H54 (cell line): ENCODE results near the gene NAT10.
"Not testable (repeated sequence)": the region's sequence is repeated elsewhere in the genome, so short reads cannot be mapped to it uniquely, and the experiment has no call there.

Source experiments
- DNase-seq: peaks from one replicate; pipeline ENCODE4 v3.0.0; 2011; ENCODE audit warnings: low spot score, mixed read lengths; ENCODE audit not compliant: insufficient read length
- FAIRE-seq: peaks from 3 replicates; lab custom pipeline; 2011; peaks lifted over from hg19 to GRCh38; lab: Jason Lieb, UNC
- POLR2A ChIP-seq: IDR thresholded peaks from 2 replicates; pipeline ENCODE4 v1.6.1; 2011; ENCODE audit warnings: low read depth, mild to moderate bottlenecking, low read length

Gene NAT10

DNA sequence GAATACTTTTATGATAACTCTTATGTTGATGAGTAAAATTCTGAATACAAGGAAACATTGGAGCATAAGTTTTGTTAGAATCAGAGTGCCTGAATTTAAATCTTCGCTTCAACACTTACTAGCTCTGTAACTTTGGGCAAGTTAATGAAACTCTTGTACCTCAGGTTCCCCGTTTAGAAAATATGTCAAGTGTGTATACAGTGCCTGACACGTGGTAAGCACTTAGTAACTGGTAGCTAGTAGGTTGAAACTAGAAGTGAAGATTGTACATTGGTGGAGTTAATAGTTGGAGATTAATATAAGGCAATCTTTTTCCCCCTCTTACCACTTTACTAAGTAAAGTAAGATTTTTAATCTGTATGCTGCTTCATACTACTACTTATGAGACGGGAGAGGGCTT is 24.8 kb upstream of the NAT10 start:
- FAIRE-seq (no peak), DNase-seq (no peak)
- no peak for TF ChIP-seq POLR2A

DNA sequence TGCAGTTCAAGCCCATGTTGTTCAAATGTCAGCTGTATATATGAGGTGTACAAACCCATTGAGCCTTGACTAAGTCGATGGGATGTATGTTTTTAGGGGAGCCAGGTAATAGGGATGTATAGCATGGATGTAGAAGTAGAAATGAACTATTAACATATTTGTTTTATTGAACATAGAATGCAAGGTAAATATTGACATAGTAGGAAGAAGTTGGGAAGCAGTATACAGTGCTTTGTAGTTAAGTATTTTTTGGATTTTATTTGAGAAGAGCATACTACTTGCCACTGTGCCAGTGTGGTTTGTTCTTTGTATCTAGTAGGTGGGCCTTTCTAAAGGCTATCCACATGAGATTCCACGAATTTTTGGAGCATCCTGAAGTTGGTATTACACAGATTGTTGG is 20.8 kb upstream of the NAT10 start:
- TF ChIP-seq POLR2A: no peak
- DNase-seq (no peak), FAIRE-seq (no peak)

DNA sequence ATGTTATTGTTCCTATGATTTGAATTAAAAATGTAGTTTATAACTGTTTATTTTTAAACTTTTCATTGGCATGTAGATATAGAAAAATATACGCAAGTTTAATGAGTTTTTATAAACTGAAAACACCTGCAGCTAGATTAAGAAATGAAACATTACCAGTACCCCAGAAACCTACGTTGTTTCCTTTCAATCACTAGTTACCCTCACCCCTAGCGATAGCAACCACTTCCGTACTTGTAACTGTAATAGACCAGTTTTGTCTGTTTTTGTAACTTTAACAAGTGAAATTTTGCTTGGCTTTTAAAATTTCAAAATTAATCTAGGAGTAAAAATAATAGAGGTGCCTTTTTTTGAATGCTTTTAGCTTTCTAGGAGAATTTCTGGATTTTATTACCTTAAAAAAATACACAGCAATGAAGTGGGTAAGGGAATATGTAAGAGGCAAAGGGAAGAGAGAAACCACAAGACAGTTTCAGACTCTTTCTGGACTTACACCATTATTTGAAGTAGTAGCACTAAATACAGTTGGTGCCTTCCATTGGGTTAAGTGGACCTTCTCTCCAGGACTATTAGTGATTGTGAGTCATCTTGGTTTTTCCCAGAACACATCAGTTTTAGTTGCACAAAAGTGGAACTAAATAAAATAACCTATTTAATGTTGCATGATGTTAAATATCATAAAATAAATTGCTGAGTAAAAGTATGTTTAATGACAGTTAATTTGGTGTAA is 18.7 kb upstream of the NAT10 start:
- TF ChIP-seq POLR2A: no peak
- FAIRE-seq (no peak), DNase-seq (no peak)

- DNase-seq: no peak
- TF ChIP-seq POLR2A: no peak
- no peak for FAIRE-seq
These were observed 13.6 kb upstream of the NAT10 start for GRCh38 chr11:34091825-34092224.

- DNase-seq, FAIRE-seq: not testable (repeated sequence)
These were observed 10.5 kb upstream of the NAT10 start for GRCh38 chr11:34094900-34095299.

- no peak for FAIRE-seq
These were observed 6.6 kb upstream of the NAT10 start for GRCh38 chr11:34098813-34099212.

GRCh38 chr11:34104680-34105078 is 750 bp upstream of the NAT10 start:
- TF ChIP-seq POLR2A: no peak
- FAIRE-seq (no peak), DNase-seq (no peak)

More at GRCh38 chr11:34098813-34099212, 6.6 kb upstream of the NAT10 start:
- no peak for DNase-seq
- no peak for TF ChIP-seq POLR2A

GRCh38 chr11:34105957-34106504 is 602 bp downstream of the NAT10 start:
- DNase-seq: no peak
- no peak for TF ChIP-seq POLR2A
- no peak for FAIRE-seq

DNA sequence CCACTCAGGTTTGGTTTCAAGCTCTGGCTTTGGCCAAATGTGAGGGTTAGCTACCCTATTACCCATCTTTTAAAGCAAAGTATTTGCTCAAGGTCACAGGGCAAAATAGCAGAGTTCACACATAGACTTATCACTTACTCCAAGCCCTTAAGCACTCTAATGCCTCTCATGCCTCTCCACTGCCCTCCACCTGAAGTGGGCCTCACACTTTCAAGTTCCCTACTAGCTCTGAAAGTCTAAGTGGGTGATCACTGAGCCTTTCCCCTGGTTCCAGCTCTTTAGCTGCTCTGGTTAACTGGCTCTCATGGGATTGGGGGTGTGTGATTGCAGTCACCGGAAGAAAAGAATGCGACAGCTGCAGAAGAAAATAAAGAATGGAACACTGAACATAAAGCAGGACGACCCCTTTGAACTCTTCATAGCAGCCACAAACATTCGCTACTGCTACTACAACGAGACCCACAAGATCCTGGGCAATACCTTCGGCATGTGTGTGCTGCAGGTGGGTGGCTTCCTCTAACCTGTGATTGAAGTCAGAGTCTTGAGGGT is 6.4 kb downstream of the NAT10 start:
- TF ChIP-seq POLR2A: no peak
- FAIRE-seq (no peak), DNase-seq (no peak)

DNA sequence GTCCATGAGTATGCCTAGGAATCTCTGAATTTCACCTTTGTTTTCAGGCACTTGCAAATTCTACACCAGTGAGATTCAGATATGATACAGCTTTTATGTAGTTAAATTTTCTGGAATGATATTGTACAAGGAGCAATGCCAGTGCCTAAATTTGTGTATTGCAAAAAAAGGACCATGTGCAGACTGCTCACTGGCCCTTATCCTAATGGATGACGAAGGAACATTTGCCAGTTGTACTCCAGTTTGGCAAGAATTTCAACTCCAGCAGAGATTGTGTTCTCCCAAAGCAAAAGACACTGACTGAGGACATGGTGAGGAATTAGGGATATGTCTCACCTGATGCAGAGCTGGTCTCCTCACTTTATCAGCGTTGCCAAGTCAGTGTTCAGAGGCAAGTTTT is 8.6 kb downstream of the NAT10 start:
- DNase-seq (no peak), FAIRE-seq (no peak)
- no peak for TF ChIP-seq POLR2A

DNA sequence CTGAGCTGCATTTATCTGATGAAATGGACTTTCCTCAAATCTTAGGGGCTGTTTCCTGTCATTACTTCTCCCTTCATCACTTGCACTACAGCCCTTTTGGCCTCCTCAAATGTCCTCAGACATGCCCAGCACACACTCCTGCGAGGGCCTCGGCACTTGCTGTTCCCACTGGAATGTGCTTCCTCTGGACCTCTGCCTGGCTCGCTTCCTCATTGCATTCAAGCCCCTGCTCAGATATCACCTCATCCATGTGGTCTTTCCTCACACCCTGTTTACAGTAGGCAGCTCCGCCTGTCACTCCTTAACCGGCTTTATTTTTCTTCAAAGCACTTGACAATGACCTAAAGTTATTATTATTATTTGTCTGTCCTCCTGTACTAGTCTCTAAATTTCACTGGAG is 9.0 kb downstream of the NAT10 start:
- no peak for TF ChIP-seq POLR2A
- no peak for DNase-seq
- FAIRE-seq: no peak

- FAIRE-seq: no peak
- no peak for DNase-seq
- no peak for TF ChIP-seq POLR2A
These were observed 15.2 kb downstream of the NAT10 start for GRCh38 chr11:34120651-34121050.

- DNase-seq (no peak), FAIRE-seq (no peak)
- TF ChIP-seq POLR2A: no peak
These were observed 19.6 kb downstream of the NAT10 start for GRCh38 chr11:34124885-34125668.
